NT2/D1 (cell line): ENCODE data around the gene GPRC5C.

Experiments used
- DNase-seq: peaks from one replicate; pipeline ENCODE4 v3.0.0-alpha.2; 2011; ENCODE audit warnings: low read depth, low spot score
- H3K27me3 ChIP-seq: 2 replicates; pipeline ENCODE4 v1.6.0; 2011; ENCODE audit warnings: mild to moderate bottlenecking; ENCODE audit not compliant: insufficient read length, insufficient read depth
- H3K36me3 ChIP-seq: 2 replicates; pipeline ENCODE4 v1.6.1; 2011; ENCODE audit warnings: mild to moderate bottlenecking, low read length, mixed read lengths; ENCODE audit not compliant: insufficient read depth, insufficient read length
- H3K4me1 ChIP-seq: 2 replicates; pipeline ENCODE4 v1.5.1; 2011; ENCODE audit not compliant: insufficient read depth, insufficient read length
- H3K4me3 ChIP-seq: 2 replicates; pipeline ENCODE4 v1.5.1; 2011; ENCODE audit warnings: low read depth; ENCODE audit not compliant: insufficient read length
- H3K9ac ChIP-seq: 2 replicates; pipeline ENCODE4 v1.6.0; 2011; ENCODE audit warnings: low read depth; ENCODE audit not compliant: insufficient read length
- H3K9me3 ChIP-seq: 2 replicates; pipeline ENCODE4 v1.5.1; 2011; ENCODE audit warnings: mild to moderate bottlenecking, low read length; ENCODE audit not compliant: insufficient read depth
- SUZ12 ChIP-seq: IDR thresholded peaks from 2 replicates; pipeline ENCODE4 v1.6.1; 2011; ENCODE audit not compliant: insufficient read length, insufficient read depth; ENCODE audit errors: extremely low read depth
- YY1 ChIP-seq: IDR thresholded peaks from 2 replicates; pipeline ENCODE4 v1.6.1; 2011; ENCODE audit not compliant: insufficient read length, insufficient read depth
- ZNF274 ChIP-seq: IDR thresholded peaks from 2 replicates; pipeline ENCODE4 v1.6.1; 2011; ENCODE audit warnings: mild to moderate bottlenecking, low read depth, low read length

Gene GPRC5C

DNA sequence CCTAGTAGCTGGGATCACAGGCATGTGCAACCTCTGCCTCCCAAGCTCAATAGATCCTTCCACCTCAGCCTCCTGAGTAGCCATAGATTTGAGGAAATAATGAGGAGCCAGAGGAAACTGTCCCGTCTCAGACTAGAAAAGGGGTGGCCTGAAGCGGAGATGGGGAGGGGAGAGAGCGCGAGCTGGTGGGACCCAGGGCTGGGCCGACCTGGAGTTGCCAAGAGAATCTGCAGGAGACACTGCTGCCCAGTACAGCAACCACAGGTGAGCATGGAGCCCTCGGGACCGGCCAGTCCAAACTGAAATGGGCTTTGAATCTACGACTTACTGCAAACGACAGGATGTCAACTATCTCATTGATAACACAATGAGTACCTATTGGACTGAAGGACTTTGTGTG is 58.8 kb downstream of the GPRC5C start:
- Histone ChIP-seq H3K27me3 (no peaks in the 10 kb centered on the region), H3K4me3 (no peak overlapping the region), H3K9me3 (peaks cover 12% of the 10 kb centered on the region; the same call in 1 of the 2 replicates), H3K4me1 (no peaks in the 10 kb centered on the region), H3K9ac (no peak overlapping the region), H3K36me3 (no peaks in the 10 kb centered on the region)
- DNase-seq, result no peak
- no peak for TF ChIP-seq ZNF274
- TF ChIP-seq SUZ12, result no peak
- TF ChIP-seq YY1, result no peak

DNA sequence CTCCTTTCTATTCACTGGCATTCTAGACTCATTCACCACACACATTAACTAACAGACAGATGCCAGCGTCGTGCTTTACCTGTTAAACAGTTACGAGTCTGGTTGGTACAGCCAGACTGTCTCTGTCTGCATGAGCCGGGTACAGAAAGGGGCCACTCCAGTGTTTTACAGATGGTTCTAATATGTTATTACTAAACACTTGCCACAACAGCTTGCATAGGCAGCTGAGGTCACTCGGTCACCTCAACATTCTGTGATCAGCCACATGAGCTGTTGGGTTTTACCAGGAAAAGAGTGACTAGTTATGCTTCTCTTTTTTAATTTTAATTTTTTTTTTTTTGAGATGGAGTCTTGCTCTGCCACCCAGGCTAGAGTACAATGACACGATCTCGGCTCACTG is 59.7 kb downstream of the GPRC5C start:
- TF ChIP-seq YY1, result no peak
- no peak for TF ChIP-seq ZNF274
- no peak for TF ChIP-seq SUZ12
- no peak overlapping the region for H3K9ac ChIP-seq
- H3K4me1 ChIP-seq, result no peaks in the 10 kb centered on the region
- H3K36me3 ChIP-seq, result no peaks in the 10 kb centered on the region
- no peak for DNase-seq
- peaks cover 12% of the 10 kb centered on the region; the same call in 1 of the 2 replicates for H3K9me3 ChIP-seq
- H3K27me3 ChIP-seq, result no peaks in the 10 kb centered on the region
- H3K4me3 ChIP-seq, result no peak overlapping the region

DNA sequence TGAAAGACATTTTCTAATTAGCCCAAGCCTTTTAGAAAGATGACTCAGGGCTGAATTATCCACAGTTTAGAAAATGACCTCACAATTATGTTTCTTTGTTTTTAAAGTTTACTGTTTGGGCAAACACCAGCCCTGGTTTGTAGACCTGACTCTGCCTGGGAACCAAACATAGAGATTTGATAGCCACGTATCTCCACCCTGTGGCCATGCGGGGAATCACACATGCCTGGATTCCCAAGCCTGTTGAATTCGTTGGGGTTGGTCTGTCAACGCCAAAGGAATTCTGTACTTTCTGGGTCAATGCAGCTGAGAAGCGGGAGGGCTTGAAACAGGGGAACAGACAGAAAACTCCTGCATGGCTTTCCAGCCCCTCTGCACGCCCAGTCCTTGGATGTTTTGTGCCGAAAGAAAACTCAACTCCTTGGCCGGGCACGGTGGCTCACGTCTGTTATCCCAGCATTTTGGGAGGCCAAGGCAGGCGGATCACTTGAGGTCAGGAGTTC is 61.5 kb downstream of the GPRC5C start:
- peak; percentile 60 for DNase-seq
- Histone ChIP-seq H3K36me3 (no peaks in the 10 kb centered on the region), H3K9ac (no peak overlapping the region), H3K27me3 (no peaks in the 10 kb centered on the region), H3K4me3 (no peak overlapping the region), H3K9me3 (peaks cover 4% of the 10 kb centered on the region; the same call in 1 of the 2 replicates), H3K4me1 (no peaks in the 10 kb centered on the region)
- no peak for TF ChIP-seq SUZ12
- no peak for TF ChIP-seq YY1
- TF ChIP-seq ZNF274, result no peak
